CD4-positive, alpha-beta T cell treated with Interleukin-1 beta for 1 hour (primary cell): ENCODE measurements around the gene VIL1.

ENCODE experiments used
- DNase-seq, 2 donors: peaks; one replicate each; pipeline ENCODE4 v3.0.0-alpha.2; 2020 to 2022

The VIL1 gene

DNA sequence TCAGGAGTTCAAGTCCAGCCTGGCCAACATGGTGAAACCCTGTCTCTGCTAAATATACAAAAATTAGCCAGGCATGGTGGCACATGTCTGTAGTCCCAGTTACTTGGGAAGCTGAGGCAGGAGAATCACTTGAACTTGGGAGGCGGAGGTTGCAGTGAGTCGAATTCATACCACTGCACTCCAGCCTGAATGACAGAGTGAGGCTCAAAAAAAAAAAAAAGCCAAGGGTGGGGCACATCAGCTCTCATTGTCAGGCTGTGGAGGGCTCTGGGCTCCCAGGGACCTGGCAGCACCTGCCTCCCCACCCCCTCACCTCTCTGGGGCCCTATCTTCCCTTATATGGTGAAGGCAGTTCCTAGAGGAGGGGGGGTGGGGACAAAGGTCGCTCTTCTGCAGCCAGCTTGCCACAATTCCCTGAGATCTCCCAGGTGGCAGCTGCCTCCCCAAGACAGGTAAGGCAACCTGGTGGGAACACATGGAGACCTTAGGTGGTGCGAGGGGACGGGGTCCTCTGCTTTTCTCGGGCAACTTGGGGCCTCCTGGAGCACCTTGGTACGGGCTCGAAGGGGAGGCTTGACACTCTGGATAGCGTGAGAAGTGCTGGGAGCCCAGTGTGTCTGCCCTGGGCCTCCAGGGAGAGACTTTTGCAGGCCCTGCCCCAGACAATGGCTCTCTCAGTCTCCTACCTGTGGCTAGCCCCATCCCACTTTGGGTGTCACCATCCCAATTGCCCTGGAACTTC is at the start of gene VIL1:
Gene VIL1 (plus strand): TSS at position 407 of the 742 bp plus-strand sequence. CDS start 4,656 bp downstream, outside the sequence.
- DNase-seq, result no peak

DNA sequence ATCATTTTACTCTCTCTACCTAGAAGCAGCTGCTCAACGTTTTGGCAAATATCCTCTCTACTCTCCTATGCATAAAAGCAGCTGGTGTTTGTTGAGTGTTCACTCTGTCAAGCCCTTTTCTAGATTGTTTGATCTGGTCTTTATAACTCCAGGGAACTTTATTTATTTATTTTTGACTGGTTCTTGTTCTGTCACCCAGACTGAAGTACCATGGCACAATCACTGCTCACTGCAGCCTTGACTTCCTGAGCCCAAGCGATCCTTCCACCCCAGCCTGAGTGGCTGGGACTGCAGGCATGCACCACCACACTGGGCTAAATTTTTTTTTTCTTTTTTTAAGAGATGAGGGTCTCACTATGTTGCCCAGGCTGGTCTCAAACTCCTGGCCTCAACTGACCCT is 49.6 kb upstream of the VIL1 start:
- no peak for DNase-seq

DNA sequence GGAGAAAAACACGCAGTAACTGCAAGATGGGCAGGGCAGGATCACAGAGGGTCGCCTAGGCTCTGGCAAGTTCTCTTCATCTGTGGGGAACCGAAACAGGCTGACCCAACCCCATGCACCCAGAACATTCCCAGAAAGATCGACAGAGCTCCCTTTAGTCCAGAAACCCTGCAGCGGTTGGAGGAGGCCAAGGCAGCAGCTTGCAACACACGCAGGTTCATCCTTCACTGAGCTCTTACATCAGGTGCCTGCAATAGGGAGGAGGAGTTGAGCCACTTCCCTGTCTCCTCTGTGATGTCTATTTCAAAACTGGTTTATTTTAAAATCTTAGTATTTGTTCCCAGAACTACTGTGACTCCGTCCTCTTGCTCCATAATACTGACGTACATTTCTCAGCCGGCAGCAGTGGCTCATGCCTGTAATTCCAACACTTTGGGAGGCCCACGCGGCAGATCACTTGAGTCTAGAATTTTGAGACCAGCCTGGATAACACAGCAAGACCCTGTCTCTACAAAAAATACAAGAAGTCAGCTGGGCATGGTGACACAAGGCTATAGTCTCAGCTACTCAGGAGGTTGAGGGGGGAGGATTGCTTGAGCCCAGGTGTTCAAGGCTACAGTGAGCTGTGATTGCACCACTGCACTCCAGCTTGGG is 48.4 kb upstream of the VIL1 start:
- DNase-seq, result peak in 1 of 2 donors; percentile 68

DNA sequence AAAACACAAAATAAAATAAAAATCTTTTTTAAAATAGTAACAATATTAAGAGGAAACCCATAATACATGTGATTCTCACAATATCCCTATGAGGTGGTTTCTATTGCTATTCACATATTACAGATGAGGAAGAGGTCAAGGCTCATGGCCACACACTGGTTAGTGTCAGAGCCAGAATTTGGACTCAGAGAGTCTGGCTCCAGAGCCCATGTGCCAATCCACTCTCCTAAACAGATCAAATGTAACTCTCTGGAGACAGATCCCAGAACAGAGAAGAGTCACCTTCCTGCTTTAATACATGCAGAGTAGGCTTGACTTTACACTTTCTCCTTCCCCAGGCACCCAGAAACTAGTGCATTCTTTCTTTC is 47.0 kb upstream of the VIL1 start:
- DNase-seq, result no peak

DNA sequence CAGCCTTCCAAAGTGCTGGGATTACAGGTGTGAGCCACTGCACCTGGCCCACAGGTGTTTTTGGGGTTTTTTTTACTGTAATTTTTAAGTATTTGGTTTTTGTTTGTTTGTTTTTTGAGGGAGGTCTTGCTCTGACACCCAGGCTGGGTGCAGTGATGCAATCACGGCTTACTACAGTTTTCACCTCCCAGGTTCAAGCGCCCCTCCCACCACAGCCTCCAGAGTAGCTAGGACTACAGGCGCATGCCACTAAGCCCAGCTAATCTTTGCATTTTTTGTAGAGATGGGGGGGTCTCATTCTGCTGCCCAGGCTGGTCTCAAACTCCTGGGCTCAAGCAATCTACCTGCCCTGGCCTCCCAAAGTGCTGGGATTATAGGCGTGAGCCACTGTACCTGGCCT is 44.1 kb upstream of the VIL1 start:
- DNase-seq, result no peak

DNA sequence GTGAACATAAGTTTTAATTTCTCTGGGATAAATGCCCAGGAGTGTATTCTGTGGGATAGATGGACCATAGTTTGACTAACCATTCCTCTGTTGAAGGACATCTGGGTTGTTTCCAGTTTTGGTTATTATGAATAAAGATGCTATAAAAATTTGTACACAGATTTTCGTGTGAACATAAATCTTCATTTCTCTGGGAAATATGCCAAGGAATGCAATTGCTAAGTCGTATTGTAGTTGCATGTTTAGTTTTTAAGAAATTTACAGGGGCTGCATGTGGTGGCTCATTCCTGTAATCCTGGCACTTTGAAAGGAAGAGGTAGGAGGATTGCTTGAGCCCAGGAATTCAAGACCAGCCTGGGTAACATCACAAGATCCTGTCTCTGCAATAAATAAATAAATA is 43.7 kb upstream of the VIL1 start:
- DNase-seq, result no peak

DNA sequence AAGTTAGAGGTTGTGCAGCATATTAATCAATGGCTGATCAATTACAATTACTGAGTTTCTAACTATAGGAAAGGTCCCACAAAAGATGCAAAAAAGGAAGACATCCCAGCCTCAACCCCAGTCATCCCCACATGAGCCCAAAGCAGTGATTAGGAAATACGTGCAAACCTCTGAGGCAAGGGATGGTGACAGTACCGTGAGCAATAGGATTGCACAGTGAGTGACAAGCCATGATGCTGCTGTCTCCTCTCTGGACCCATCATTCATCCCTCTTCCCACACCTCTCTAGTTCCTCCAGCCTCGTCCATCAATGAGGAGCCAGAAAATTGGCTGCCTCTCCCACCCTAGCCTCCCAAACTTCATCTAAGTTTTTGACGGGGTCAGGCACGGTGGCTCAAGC is 40.9 kb upstream of the VIL1 start:
- DNase-seq, result peak in 1 of 2 donors; percentile 66

DNA sequence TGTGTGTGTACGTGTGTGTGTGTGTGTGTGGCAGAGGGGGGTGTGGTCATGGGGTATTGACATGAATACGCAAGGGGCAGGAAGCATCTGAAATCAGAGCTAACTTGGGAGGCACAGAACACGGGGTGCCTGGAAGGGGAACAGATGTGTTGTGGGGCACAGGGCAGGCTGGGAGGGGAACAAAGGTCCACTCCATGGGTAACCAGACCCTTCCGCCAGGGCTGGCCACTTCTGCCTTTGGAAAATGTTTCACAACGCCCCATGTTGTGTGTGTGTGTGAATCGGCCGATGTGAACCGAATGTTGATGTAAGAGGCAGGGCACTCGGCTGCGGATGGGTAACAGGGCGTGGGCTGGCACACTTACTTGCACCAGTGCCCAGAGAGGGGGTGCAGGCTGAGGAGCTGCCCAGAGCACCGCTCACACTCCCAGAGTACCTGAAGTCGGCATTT is 37.0 kb upstream of the VIL1 start, which contains the start of gene SLC11A1:
Gene SLC11A1 (plus strand): TSS at position 358 of the 451 bp plus-strand sequence. CDS start 96 bp downstream, outside the sequence.
- peak in 1 of 2 donors; percentile 79 for DNase-seq

DNA sequence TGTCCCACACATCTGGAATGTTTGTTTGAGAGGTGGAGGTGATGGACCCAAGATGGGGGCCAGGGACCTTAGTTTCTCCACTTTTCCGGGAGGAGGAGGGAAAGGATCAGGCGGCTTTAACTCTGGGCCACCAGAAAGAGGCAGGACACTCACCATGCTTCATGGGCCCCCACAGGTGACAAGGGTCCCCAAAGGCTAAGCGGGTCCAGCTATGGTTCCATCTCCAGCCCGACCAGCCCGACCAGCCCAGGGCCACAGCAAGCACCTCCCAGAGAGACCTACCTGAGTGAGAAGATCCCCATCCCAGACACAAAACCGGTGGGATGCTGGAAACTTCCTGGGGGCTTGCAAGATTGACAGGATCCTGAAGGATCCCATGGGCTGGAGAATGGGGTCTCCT is 36.1 kb upstream of the VIL1 start:
- no peak for DNase-seq

DNA sequence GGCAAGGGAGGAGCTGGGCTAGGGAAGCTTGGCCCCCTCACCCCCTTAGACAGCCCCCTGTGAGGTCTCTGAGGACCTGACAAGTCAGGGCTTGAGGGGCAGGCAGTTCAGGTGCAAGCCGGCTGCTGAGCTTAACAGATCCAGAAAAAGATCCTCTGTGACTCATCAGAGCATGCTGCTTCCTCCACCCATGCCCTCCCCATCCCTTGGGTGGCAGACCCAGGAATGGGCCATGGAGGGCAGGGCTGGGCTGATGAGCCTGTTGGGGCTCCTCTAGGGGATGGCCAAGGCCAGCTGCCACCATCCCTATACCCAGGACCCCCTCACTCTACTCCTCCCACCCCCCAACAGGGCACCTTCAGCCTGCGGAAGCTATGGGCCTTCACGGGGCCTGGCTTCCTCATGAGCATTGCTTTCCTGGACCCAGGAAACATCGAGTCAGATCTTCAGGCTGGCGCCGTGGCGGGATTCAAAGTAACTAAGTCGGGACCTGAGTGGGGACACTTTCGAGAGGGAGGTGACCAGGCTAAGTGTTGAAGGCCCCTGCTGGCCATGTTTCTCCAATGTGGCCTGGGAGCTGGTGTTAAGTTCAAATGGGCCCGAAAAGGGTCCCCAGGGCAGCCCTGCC is 34.9 kb upstream of the VIL1 start:
- DNase-seq, result peak in 1 of 2 donors; percentile 35

DNA sequence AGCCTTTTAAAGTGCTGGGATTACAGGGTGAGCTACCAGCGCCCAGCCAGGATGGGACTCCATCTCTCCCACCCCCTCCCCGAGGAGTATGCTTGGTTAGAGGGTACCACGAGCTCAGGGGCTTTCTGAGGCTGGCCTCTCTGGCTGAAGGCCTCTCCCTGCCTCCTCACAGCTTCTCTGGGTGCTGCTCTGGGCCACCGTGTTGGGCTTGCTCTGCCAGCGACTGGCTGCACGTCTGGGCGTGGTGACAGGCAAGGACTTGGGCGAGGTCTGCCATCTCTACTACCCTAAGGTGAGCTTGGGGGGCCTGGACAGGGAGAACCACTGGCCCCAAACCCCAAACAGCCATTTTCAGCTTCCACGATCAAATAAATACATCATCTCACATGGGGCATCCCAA is 33.9 kb upstream of the VIL1 start:
- DNase-seq, result no peak

DNA sequence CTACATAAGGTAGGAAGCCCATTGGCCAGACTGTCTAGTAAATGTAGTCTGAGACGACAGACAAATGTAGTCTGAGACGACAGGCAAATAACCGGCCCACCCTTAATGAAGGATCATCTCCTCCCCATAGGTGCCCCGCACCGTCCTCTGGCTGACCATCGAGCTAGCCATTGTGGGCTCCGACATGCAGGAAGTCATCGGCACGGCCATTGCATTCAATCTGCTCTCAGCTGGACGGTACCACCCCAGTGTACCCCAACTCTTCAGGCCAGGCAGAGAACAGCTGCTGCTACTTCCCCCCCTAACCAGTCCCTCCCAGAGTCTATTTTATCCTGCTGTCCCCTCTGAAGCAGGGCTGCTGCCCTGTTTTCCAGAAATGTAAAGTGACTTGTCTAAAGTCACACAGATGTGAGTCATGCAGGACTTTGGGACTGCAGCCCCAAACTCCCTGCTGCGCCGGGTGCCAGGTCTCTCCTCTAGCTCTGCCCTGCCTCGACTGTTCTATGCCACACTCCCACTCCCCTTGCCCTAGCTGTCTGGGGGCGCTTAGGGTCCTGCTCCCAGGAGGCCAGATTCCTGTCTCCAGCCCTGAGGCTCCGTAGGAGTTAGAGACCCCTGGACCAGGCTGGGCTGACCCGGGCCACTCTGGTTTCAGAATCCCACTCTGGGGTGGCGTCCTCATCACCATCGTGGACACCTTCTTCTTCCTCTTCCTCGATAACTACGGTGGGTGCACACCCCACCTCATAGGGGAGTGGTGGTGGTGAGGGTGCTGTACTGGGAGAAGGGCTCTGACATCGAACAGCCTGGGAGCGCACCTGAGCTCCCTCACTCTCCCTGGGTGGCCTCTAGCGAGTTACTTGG is 32.2 kb upstream of the VIL1 start:
- DNase-seq, result no peak

DNA sequence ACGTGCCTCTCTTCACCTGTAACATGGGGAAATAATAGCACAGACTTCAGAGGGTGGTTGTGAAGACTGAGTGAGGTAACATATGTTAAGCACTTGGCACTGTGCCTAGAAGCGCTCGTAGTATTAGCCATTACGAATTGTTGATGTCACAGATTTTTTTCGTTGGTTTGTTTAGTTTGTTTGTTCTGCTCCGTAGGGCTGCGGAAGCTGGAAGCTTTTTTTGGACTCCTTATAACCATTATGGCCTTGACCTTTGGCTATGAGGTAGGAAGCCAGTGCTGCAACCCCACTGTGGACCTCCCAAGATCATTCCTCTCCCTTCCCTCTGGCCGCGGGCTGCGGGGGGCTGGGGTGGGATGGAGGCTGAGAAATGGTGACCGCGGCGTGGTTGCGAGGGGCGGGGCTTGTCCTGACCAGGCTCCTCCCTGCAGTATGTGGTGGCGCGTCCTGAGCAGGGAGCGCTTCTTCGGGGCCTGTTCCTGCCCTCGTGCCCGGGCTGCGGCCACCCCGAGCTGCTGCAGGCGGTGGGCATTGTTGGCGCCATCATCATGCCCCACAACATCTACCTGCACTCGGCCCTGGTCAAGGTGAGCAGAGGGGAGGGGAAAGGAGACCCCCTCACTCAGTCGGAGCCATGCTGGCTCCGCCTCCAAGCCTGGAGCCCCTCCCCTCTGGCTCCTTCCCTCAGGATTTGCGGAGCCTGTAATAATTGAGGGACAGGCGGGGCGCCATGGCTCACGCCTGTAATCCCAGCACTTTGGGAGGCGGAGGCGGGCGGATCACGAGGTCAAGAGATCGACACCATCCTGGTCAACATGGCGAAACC is 31.3 kb upstream of the VIL1 start:
- peak in 1 of 2 donors; percentile 48 for DNase-seq

DNA sequence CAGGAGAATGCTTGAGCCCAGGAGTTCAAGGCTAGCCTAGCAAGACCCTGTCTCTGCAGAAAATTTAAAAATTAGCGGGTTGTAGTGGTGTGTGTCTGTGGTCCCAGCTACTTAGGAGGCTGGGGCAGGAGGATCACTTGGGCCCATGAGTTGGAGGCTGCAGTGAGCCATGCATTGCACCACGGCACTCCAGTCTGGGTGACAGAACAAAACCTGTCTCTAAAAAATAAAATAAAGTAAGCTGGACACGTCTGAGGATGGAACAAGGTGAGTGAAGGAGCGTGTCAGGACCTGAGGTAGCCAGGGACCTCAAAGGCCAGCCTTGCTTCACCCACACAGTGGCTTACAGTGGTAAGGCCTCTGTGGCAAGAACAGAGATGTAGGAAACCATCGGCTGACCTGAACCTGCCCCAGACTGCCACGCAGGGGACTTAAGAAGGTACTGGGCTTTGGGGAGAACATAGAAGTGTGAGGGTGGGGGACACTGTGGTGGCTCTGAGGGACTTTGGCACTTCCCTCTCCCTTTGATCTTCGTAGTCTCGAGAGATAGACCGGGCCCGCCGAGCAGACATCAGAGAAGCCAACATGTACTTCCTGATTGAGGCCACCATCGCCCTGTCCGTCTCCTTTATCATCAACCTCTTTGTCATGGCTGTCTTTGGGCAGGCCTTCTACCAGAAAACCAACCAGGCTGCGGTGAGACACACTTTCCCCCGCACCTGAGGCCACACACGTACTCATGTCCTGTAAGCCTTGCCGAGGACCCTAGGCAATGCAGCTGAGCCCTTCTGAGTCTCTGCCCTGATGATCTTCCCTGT is 29.4 kb upstream of the VIL1 start:
- DNase-seq, result no peak

DNA sequence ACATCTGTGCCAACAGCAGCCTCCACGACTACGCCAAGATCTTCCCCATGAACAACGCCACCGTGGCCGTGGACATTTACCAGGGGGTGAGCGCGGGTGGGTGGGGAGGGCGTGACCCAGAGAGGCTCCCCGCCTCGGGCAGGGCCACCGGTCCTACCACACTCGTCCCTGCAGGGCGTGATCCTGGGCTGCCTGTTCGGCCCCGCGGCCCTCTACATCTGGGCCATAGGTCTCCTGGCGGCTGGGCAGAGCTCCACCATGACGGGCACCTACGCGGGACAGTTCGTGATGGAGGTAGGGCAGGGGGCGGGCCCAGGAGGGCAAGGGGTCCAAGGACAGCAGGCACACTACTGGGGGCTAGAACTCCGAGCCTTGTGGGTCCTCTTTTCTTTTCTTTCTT is 27.7 kb upstream of the VIL1 start:
- no peak for DNase-seq

DNA sequence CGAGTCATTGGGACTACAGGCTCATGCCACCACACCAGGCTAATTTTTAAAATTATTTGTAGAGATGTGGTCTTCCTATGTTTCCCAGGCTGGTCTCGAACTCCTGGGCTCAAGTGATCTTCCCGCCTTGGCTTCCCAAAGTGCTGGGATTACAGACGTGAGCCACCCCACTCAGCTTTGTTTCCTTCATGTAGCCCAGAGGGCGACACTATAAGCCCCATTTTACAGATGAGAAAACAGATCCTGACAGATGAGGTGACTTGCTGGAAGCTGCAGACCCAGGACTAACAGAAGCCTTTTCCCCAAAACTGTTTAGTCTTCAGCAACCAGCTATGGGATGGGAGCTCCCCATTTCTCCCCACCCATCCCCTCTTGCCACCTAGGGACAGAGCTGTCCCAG is 26.5 kb upstream of the VIL1 start:
- DNase-seq, result no peak

DNA sequence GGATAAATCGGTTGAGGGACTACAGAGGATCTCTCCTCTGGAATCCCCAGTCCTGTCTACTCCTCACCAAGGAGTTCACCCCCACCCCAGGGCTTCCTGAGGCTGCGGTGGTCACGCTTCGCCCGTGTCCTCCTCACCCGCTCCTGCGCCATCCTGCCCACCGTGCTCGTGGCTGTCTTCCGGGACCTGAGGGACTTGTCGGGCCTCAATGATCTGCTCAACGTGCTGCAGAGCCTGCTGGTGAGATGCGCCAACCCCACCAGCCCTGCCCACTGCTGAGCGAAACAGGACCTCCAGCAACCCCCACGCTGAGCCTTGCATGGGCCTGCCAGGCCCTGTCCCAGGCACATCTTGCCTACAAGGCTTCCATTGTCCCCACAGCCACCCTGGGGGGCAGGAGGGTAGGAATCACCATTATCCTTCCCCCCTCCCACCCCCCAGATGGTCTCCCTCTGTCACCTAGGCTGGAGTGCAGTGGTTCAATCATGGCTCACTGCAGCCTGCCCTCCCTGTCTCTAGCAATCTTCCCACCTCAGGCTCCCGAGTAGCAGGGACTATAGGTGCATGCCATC is 25.9 kb upstream of the VIL1 start:
- DNase-seq, result no peak

DNA sequence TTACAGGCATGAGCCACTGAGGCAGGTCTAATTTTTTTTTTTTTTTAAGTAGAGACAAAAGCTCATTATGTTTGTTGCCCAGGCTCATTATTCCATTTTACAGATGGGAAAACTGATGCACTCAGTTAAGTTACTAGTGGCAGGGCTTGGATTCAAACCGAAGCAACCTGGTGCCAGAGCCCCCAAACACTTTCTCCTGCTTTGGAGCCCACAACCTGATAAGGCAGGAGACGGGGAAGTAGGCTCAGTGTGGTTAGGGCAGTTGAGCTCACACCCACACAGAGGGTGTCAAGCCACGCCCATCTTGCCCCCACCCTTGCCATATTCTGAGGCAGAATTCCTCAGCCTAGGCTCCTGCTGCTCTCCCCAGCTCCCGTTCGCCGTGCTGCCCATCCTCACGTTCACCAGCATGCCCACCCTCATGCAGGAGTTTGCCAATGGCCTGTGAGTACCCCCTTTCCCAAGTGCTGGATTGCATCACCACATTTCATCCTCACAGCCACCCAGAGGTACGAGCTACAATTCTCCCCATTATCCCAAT is 25.1 kb upstream of the VIL1 start:
- peak; percentile 35 to 44 for DNase-seq

DNA sequence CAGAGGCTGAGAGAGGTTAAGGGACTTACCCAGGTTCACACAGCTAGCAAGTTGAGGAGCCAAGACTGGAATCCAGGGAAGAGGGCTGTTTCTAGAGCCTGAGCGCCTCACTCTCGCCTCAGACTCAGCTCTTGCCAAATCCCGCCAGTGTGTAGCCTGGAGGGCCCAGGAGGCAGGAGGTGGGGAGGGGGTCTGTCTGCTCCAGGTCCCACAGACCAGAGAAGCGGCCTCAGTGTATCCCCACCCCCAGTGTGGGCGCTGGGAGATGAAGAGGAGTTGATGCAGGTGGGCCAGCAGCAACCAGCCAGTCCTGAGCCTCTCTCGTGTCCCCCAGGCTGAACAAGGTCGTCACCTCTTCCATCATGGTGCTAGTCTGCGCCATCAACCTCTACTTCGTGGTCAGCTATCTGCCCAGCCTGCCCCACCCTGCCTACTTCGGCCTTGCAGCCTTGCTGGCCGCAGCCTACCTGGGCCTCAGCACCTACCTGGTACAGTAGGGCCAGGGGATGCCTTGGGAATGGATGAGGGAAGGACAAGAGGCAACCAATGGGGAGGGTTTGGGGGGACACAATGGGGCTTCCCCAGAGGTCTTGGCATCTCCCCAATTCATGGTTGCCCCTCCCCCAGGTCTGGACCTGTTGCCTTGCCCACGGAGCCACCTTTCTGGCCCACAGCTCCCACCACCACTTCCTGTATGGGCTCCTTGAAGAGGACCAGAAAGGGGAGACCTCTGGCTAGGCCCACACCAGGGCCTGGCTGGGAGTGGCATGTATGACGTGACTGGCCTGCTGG is 24.4 kb upstream of the VIL1 start:
- no peak for DNase-seq

DNA sequence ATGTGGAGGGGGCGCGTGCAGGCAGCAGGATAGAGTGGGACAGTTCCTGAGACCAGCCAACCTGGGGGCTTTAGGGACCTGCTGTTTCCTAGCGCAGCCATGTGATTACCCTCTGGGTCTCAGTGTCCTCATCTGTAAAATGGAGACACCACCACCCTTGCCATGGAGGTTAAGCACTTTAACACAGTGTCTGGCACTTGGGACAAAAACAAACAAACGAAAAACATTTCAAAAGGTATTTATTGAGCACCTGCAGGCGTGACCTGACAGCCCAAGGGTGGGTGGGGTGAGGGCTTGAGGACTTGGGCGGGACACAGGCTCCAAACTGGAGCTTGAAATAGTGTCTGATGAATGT is 23.9 kb upstream of the VIL1 start:
- DNase-seq, result no peak
